GM19324 (cell line): ENCODE data around the gene CLEC4C.

Experiments
- ATAC-seq: cut with Tn5 transposase; IDR thresholded peaks from one replicate; pipeline ENCODE4 v1.9.1; 2021; ENCODE audit warnings: mild to moderate bottlenecking, moderate library complexity; ENCODE audit not compliant: unreplicated experiment, low FRiP score

The CLEC4C gene

GRCh38 chr12:7729746-7730145 lies 17.4 kb downstream of the CLEC4C start:
- no peak for ATAC-seq

- no peak for ATAC-seq
These were observed 23.2 kb downstream of the CLEC4C start for GRCh38 chr12:7723926-7724325.

GRCh38 chr12:7719946-7720730 lies 27.0 kb downstream of the CLEC4C start:
- no peak for ATAC-seq

GRCh38 chr12:7716381-7716780 lies 30.8 kb downstream of the CLEC4C start:
- no peak for ATAC-seq

GRCh38 chr12:7712841-7713442 lies 34.2 kb downstream of the CLEC4C start:
- no peak for ATAC-seq

- no peak for ATAC-seq
These were observed 36.0 kb downstream of the CLEC4C start, which contains the start of gene DPPA3 for GRCh38 chr12:7711133-7711532. DPPA3 (plus strand) TSS chr12:7711433; CDS start chr12:7711571, 138 bp downstream.

GRCh38 chr12:7709969-7710675 lies 37.1 kb downstream of the CLEC4C start:
- no peak for ATAC-seq

- ATAC-seq = no peak
These were observed 41.3 kb downstream of the CLEC4C start for GRCh38 chr12:7705846-7706245.

- ATAC-seq = no peak
These were observed 51.5 kb downstream of the CLEC4C start, which contains the start of gene GDF3 for GRCh38 chr12:7695566-7696197. GDF3 (minus strand) TSS chr12:7695775; CDS start chr12:7695728, 47 bp downstream.

GRCh38 chr12:7695237-7695560 lies 52.0 kb downstream of the CLEC4C start:
- ATAC-seq = no peak

GRCh38 chr12:7694556-7695236 lies 52.5 kb downstream of the CLEC4C start:
- ATAC-seq = no peak

GRCh38 chr12:7693793-7694192 lies 53.4 kb downstream of the CLEC4C start:
- ATAC-seq = no peak

- ATAC-seq = no peak
These were observed 65.6 kb downstream of the CLEC4C start for GRCh38 chr12:7681535-7681934.
